GM11168 (cell line): ENCODE measurements around the gene NXPE1.
"Not testable (repeated sequence)": the region's sequence is repeated elsewhere in the genome, so short reads cannot be mapped to it uniquely, and the experiment has no call there.

ENCODE experiments used
- in situ Hi-C: fragments of 300-500 bp; cut with MboI; formaldehyde crosslinking; loops from one replicate; pipeline ENCODE4 v1.12.0; 2022; ENCODE audit warnings: low sequenced_read_pairs; ENCODE audit not compliant: unreplicated experiment

The NXPE1 gene

DNA sequence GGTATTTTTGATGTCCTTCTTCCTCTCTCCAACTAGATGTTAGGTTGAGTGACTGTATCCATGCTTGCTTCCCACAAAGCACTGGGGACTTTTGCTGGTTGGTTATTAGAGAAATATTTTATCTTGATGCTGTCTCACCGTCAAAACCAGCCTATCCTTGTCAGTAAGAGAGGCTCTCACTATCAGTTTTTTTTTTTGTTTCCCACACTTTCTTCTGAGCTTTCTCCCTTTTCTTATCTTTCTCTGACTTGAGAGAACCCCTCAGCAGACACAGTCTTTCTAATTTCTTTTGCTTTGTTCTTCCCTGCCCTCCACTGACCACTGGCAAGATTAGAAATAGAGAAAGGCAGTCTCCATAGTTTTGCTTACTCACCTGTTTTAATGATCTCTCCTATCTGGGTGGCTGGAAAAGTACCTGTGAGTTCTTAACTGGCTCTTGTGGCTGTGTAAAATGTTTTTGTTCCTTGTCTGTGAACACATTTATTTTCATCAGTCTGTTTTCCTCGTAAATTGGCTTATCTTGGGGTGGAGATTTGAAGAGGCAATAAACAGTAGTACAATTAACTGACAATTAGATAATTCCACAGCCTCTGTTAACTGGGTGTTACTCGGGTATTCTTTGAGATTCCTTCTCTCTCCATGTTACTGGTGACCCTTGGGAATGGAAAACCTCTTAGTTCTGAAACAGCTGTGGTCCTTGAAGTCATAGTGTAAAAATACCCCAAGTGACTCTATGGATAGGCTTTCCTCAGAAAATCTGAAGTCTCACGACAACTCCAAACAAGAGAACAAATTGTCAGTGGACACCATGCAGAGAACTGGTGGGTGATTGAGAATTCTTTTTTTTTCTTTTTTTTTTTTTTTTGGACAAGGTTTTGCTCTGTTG, at the start of gene NXPE1:
NXPE1 (minus strand) TSS at position 457 of the 886 bp plus-strand sequence. CDS start 8,680 bp downstream, outside the sequence.
- in situ Hi-C loops = no loop called here

GRCh38 chr11:114609429-114609828, 49.7 kb upstream of the NXPE1 start:
- in situ Hi-C loops = no loop called here

DNA sequence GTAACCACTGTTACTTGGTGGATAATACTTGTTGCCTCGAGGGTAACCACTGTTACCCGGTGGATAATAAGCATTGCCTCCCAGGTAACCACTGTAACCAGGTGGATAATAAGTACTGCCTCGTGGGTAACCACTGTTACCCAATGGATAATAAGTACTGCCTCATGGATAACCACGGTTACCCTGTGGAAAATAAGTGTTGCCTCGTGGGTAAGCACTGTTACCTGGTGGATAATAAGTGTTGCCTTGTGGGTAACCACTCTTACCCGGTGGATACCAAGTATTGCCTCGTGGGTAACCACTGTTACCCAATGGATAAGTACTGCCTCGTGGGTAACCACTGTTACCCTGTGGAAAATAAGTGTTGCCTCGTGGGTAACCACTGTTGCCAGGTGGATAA, 48.9 kb upstream of the NXPE1 start:
- in situ Hi-C loops = not testable (repeated sequence)

DNA sequence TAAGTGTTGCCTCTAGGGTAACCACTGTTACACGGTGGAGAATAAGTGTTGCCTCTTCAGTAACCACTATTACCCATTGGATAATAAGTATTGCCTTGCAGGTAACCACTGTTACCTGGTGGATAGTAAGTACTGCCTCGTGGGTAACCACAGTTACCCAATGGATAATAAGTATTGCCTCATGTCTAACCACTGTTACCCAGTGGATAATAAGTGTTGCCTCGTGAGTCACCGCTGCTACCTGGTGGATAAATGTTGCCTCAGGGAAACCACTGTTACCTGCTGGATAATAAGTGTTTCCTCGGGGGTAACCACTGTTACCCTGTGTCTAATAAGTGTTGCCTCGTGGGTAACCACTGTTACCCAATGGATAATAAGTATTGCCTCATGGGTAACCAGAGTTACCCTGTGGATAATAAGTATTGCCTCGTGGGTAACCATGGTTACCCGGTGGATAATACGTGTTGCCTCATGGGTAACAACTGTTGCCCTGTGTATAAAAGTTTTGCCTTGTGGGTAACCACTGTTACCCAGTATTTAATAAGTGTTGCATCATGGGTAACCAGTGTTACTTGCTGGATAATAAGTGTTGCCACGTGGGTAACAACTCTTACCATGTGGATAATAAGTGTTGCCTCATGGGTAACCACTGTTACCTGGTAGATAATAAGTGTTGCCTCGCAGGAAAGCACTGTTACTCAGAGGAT, 48.2 kb upstream of the NXPE1 start:
- in situ Hi-C loops = no loop called here

- in situ Hi-C loops = not testable (repeated sequence)
Observed at GRCh38 chr11:114606802-114607075, 47.1 kb upstream of the NXPE1 start.

- in situ Hi-C loops = no loop called here
Observed at GRCh38 chr11:114606003-114606801, 46.5 kb upstream of the NXPE1 start.

GRCh38 chr11:114605370-114605769, 45.7 kb upstream of the NXPE1 start:
- in situ Hi-C loops = no loop called here

- in situ Hi-C loops = no loop called here
Observed at GRCh38 chr11:114604886-114605285, 45.2 kb upstream of the NXPE1 start.

GRCh38 chr11:114604179-114604813, 44.6 kb upstream of the NXPE1 start:
- in situ Hi-C loops = no loop called here

- in situ Hi-C loops = not testable (repeated sequence)
Observed at GRCh38 chr11:114603151-114603550, 43.5 kb upstream of the NXPE1 start.

- in situ Hi-C loops = loop anchor here (25.0 kb wide), 1 partner anchor 236 kb away; no protein-coding TSS in a partner anchor
Observed at GRCh38 chr11:114598461-114598860, 38.8 kb upstream of the NXPE1 start.

DNA sequence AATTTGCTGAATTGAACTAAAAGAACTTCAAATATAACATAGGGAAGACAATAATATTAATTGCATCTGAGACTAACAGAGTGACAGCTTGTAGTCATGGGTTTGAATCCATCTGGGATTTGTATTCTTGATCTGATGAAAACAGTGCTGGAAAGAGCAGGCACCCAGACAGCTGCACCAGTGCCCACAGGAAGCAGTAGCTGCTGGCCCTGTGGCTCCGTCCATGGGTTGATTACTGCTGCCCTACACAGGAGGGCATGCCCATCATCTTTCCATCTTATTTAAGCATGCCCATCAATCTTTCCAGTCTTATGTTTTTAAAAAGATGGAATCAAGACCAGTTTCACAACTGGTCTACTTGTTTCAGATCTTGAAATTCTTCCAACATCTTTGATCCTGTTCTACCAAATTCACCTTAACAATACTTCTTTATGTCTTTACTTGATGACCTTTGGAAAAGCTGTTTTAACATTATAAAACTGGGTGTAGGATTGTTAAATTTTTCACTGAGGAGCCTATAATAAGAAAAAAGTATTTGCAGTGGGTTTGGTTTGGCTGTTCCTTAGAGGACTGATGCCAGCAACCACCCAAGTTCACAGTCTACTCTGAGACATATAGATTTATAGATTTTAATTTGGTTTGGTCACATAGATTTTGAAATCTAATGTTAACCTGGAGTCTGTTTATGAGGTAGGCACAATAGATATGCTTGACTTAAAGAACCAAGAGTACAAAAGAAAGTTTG, 36.7 kb upstream of the NXPE1 start:
- in situ Hi-C loops = loop anchor here (25.0 kb wide), 1 partner anchor 234 kb away; no protein-coding TSS in a partner anchor

DNA sequence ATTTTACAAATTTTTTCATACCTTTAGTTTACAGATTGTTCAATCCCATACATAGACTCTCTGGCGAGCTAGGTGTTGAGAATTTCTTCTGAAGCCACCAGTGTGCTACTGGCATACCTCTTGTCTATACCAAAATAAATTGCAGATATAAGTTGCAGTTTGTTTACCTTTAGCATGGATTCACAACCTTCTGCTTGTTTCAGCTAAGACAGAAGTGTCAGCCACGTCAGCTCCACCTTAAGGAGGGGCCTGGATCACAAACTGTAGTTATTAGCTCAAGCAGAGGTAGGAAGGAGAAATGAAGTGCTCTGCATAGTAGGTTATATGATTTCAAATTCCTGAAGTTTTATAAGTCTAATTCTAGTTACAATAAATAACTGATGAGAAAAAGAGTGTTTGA, 35.9 kb upstream of the NXPE1 start, which contains the start of gene NXPE4:
NXPE4 (minus strand) TSS at position 216 of the 400 bp plus-strand sequence. CDS start 1,027 bp downstream, outside the sequence.
- in situ Hi-C loops = loop anchor here (25.0 kb wide), 1 partner anchor 233 kb away; no protein-coding TSS in a partner anchor

DNA sequence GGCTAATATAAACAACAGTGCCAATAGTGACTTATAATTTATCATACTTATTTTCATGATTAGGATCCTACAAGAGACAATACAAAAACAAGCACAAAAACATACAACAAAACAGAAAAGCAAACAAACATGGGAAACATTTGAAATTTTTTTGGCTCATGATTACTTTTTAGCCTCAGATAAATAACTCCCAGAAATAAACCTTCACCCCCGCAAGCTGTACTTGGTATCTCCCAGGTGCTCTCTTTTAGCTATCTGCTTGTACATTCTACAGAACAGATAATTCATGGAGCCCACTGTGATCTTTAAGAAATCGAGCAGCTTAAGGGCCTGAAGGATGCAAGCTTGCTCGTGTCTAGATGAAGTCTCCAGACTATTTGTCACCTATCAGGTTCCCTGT, 35.0 kb upstream of the NXPE1 start:
- in situ Hi-C loops = loop anchor here (25.0 kb wide), 1 partner anchor 232 kb away; no protein-coding TSS in a partner anchor

DNA sequence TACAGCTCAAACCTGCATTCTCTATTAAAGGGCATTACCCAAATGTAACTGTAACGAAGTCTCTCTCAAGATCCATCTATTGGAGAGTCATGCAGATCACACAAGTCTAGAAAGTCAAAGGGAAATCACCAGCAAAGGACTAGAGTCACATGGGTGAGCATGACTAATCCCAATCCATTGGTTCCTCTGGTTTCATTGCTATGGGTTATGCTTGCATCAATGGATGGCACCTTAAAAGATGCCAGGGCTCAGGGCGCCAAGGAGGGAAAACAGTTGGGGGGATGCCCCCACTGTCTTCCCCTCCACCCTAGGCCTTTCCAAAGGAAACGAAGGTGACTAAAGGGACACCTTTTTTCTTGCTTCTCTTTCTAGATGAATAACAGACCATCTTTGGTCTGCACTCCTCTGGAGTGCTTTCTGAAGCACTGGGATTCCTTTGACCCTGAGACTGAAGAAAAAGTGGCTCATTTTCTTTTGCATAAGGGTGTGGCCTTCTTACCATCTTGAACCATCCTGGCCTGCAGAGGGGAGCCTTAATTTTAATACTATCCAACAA, 27.8 kb upstream of the NXPE1 start:
- in situ Hi-C loops = loop anchor here (25.0 kb wide), 1 partner anchor 225 kb away; no protein-coding TSS in a partner anchor

GRCh38 chr11:114586797-114587196, 27.1 kb upstream of the NXPE1 start:
- in situ Hi-C loops = loop anchor here (25.0 kb wide), 1 partner anchor 224 kb away; no protein-coding TSS in a partner anchor

- in situ Hi-C loops = no loop called here
Observed at GRCh38 chr11:114571712-114572111, 12.0 kb upstream of the NXPE1 start.

DNA sequence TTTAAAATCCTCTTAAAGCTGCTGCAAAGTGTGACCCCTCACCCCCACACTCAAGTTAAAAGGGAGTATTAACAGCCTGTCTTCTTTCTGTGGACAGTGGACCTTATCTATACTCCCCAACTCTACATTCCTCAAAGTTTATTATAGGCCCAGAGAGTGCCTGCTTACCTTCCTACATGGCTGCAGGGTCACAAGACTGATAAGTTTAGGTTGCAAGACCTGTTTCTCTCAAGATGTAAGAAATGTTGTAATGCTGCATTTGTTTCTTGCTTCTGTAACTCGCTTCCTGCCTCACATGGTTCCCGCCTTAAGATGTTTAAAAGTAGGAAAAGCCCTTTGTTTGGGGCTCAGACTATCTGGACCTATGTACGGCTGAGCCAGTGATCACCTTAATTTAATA, 10.1 kb upstream of the NXPE1 start:
- in situ Hi-C loops = no loop called here

- in situ Hi-C loops = no loop called here
Observed at GRCh38 chr11:114566276-114566675, 6.6 kb upstream of the NXPE1 start.
